H1 (cell line): ENCODE data around the gene PRDM15. TPM values are rescaled to one million over a fixed set of nuclear protein-coding genes. Genes with fewer than 3 reads are reported as not detected.

ENCODE experiments used
- BRCA1 ChIP-seq: IDR thresholded peaks from 2 replicates; pipeline ENCODE4 v1.6.1; 2012; ENCODE audit warnings: low read depth, low read length, improper control_type of control experiment
- CBX5 ChIP-seq: fragments of 300-800, 300-1000 bp; sonication (generic); IDR thresholded peaks from 2 replicates; pipeline ENCODE4 v1.7.1; 2016; ENCODE audit warnings: antibody characterized with exemption, low read length, low read depth
- CREB1 ChIP-seq: IDR thresholded peaks from 2 replicates; pipeline ENCODE4 v1.6.1; 2012; ENCODE audit warnings: inconsistent platforms
- CTBP2 ChIP-seq: IDR thresholded peaks from 2 replicates; pipeline ENCODE4 v1.7.0; 2011; ENCODE audit warnings: borderline replicate concordance, mild to moderate bottlenecking, moderate library complexity, mixed read lengths, low read length; ENCODE audit not compliant: insufficient read depth, insufficient read length
- EP300 ChIP-seq, 2 experiments: IDR thresholded peaks; 1 replicate in 1 of 2; 2 replicates in 1 of 2; pipeline ENCODE4 v1.6.1; 2011 to 2012; ENCODE audit warnings: low read depth in 2 of 2, low read length in 2 of 2, mild to moderate bottlenecking in 2 of 2, borderline replicate concordance in 1 of 2, inconsistent platforms in 1 of 2, moderate library complexity in 1 of 2
- KDM5A ChIP-seq: fragments of 200-600 bp; IDR thresholded peaks from 2 replicates; pipeline ENCODE4 v1.7.1; 2012; ENCODE audit warnings: mild to moderate bottlenecking, low read length, inconsistent platforms, mixed read lengths
- NANOG ChIP-seq: IDR thresholded peaks from 2 replicates; pipeline ENCODE4 v1.6.1; 2011; ENCODE audit warnings: low read length, low read depth, mild to moderate bottlenecking, inconsistent platforms; ENCODE audit not compliant: insufficient read depth, poor library complexity, severe bottlenecking
- POLR2A ChIP-seq, 2 experiments: IDR thresholded peaks; 1 replicate in 1 of 2; 2 replicates in 1 of 2; pipeline ENCODE4 v1.6.1; 2011; ENCODE audit warnings: low read depth in 2 of 2, low read length in 2 of 2, mild to moderate bottlenecking in 2 of 2; ENCODE audit errors: control extremely low read depth in 1 of 2
- POLR2AphosphoS5 ChIP-seq: IDR thresholded peaks from 2 replicates; pipeline ENCODE4 v1.6.1; 2011; ENCODE audit warnings: low read depth, low read length
- POU5F1 ChIP-seq: IDR thresholded peaks from 2 replicates; pipeline ENCODE4 v1.6.1; 2011; ENCODE audit warnings: low read depth, mild to moderate bottlenecking, low read length, moderate library complexity
- RXRA ChIP-seq: IDR thresholded peaks from 2 replicates; pipeline ENCODE4 v1.6.1; 2011; ENCODE audit warnings: low read depth, mild to moderate bottlenecking, low read length, moderate library complexity; ENCODE audit not compliant: insufficient read depth
- SIRT6 ChIP-seq: IDR thresholded peaks from one replicate; pipeline ENCODE4 v1.7.1; 2012; ENCODE audit warnings: low read length, inconsistent platforms
- SRF ChIP-seq: IDR thresholded peaks from 2 replicates; pipeline ENCODE4 v1.6.1; 2011; ENCODE audit warnings: mild to moderate bottlenecking, low read depth, low read length, moderate library complexity
- SUZ12 ChIP-seq: fragments of 200-600 bp; sonication (generic); IDR thresholded peaks from 2 replicates; pipeline ENCODE4 v1.6.1; 2012; ENCODE audit warnings: mild to moderate bottlenecking, inconsistent platforms, low read length, moderate library complexity, mixed read lengths
- TAF7 ChIP-seq: optimal IDR thresholded peaks from 2 replicates; pipeline ENCODE3; 2011; ENCODE audit warnings: low read depth, mild to moderate bottlenecking, inconsistent platforms, low read length, moderate library complexity, borderline replicate concordance
- polyA plus RNA-seq, 7 experiments: library from polyadenylated mRNA; depleted of rRNA in 3 of 7; stranded (reverse) in 5 of 7; unstranded in 2 of 7; fragments of >200 nt in 5 of 7; fragments of 200-250 nt in 2 of 7; gene quantifications; 1 replicate in 5 of 7; 2 replicates in 1 of 7; 4 replicates in 1 of 7; pipeline versions ENCODE4 v1.2.1 to v1.2.3, GENCODE V29; 2011 to 2013; ENCODE audit warnings: missing spikeins in 2 of 7, mixed read lengths in 2 of 7
- total RNA-seq: library from RNA; stranded (reverse); fragmentation: NEBNext Ultra II Directional; extraction: Animal tissue kit (Norgen Biotek cat#: 25700); gene quantifications from 2 replicates; pipeline ENCODE4 v1.2.1, GENCODE V29; 2021
- TF ChIP-seq, protein P1 (sequence below): IDR thresholded peaks from 2 replicates; pipeline ENCODE4 v1.6.1; 2012; ENCODE audit warnings: inconsistent platforms

Gene PRDM15
- total and polyA plus RNA-seq, 2 of the 8 experiments (the other 6 are each of a cell fraction or from before 2014, with no cell fraction given): 9.7 to 10.5 TPM

DNA sequence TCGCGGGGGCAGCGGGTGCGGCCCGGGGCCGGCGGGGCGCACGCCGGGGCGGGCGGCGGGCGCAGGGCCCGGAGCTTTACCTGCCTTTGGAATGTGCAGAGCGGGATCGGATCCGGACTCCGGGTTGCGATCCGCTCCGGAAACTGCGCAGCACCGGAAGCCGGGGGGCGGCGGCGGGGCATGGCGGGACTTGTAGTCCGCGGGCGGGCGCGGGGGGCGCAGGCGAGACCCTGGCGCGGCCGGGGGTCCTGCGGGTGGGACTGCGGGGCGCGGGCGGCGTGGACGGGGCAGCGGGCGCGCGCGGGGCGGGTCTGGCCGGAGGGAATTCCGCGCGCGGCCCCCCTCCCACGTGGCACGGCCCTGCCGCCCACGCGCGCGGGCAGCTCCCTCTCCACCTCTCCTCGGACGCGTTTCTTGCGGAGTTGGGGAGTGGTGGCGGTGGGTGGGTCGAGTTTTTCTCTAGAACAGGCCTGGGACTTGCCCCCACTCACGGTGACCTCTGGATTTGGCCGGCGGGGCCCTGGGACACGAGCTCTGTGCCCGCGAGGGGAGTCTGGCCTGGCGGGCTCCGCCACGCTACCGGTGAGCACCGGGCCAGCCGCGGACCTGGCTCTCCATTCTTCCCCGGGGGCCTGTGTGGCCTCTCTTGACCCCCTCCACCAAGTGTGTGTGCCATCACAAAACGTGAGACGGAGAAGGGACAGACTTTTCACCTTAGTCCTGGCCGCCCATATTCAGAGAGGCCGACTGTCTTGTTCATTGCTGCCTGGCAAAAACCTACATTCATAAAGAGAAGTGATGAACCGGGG lies at the start of gene PRDM15 (continued):
- TF ChIP-seq CREB1 (peak; percentile 15; the same call in 1 of the 2 replicates), SRF (no peak), CBX5 (no peak), KDM5A (no peak), SIRT6 (no peak), RXRA (no peak), EP300 (IDR thresholded peaks at IDR 0.05; ENCODE audit: borderline replicate concordance in 1 of 2, low read depth in 2 of 2, low read length in 2 of 2) (no peak), POLR2A (IDR thresholded peaks at IDR 0.05; ENCODE audit: control extremely low read depth in 1 of 2, low read depth in 2 of 2, low read length in 2 of 2) (0 out of 3 replicates have a peak, but pooled peaks of 1 of the 2 experiments have one; percentile 45), POLR2AphosphoS5 (no peak; the same call in 1 of the 2 replicates), TAF7 (no peak), BRCA1 (no peak), SUZ12 (no peak), CTBP2 (no peak), POU5F1 (no peak), NANOG (no peak)
- TF ChIP-seq, protein P1, sequence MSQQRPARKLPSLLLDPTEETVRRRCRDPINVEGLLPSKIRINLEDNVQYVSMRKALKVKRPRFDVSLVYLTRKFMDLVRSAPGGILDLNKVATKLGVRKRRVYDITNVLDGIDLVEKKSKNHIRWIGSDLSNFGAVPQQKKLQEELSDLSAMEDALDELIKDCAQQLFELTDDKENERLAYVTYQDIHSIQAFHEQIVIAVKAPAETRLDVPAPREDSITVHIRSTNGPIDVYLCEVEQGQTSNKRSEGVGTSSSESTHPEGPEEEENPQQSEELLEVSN: peak; percentile 61; the same call in 1 of the 2 replicates
